ENCODE results near the gene PRMT7. TPM values are rescaled to one million over a fixed set of nuclear protein-coding genes. Genes with fewer than 3 reads are reported as not detected.

PRMT7 gene
- total RNA-seq, 6 donors from 2014 or later = 26.9 to 166 (median 38.8) TPM

DNA sequence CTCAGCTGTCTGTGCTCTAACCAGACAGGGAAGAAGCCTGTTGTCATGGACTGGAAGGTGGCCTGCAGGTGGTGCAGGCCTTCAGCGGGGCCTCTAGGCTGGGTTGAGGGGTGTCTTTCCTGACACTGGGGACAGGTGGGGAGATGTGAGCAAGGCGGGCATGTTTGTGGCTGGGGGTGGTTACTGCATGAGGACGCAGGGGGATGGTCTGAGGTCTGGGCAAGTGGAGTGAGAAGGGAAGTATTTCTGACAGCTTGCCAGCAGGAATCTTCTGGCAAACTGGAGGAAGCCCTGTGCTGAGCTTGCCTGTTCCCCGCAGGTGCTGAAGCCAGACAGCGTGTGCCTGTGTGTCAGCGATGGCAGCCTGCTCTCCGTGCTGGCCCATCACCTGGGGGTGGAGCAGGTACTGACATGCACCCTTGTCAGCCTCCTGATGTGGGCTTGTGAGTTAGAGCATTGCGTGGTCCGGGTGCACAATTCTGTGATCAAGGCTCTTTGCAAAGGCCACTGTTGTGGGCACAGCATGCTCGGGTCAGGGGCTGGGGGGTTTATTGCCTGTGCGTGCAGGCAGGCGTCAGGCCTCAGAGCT, 36.2 kb downstream of the PRMT7 start:
- 78 to 92% methylated on average over 6 to 12 of the region's 12 CpGs for WGBS, 2 donors
- peaks cover 0 to 6% (median 3%) of the 10 kb centered on the region in 4 donors for H3K4me1 ChIP-seq
- TF ChIP-seq CTCF (IDR thresholded peaks at IDR 0.05) (no peak), EP300 (IDR thresholded peaks at IDR 0.05) (no peak), POLR2A (IDR thresholded peaks at IDR 0.05) (no peak), POLR2AphosphoS5 (IDR thresholded peaks at IDR 0.05) (no peak)
- H3K4me3 ChIP-seq = no peak overlapping the region
- ATAC-seq (ENCODE audit: low FRiP score in 2 of 2) (no peak), DNase-seq (no peak)
- H3K9me3 ChIP-seq = no peaks in the 10 kb centered on the region
- no peak overlapping the region for H3K27ac ChIP-seq
- peaks cover 13 to 90% (median 68%) of the 10 kb centered on the region in 4 donors for H3K36me3 ChIP-seq
- no peaks in the 10 kb centered on the region for H3K27me3 ChIP-seq

GRCh38 chr16:68347605-68348004, 36.8 kb downstream of the PRMT7 start:
- H3K36me3 ChIP-seq = peaks cover 10 to 90% (median 68%) of the 10 kb centered on the region in 4 donors
- 84 to 86% methylated on average over 4 of the region's 4 CpGs for WGBS, 2 donors
- H3K4me1 ChIP-seq = peaks cover 0 to 8% (median 3%) of the 10 kb centered on the region in 4 donors
- H3K27me3 ChIP-seq = no peaks in the 10 kb centered on the region
- H3K9me3 ChIP-seq = no peaks in the 10 kb centered on the region
- DNase-seq (no peak), ATAC-seq (ENCODE audit: low FRiP score in 2 of 2) (no peak)
- no peak overlapping the region for H3K27ac ChIP-seq
- H3K4me3 ChIP-seq = no peak overlapping the region
- TF ChIP-seq CTCF (IDR thresholded peaks at IDR 0.05) = no peak

DNA sequence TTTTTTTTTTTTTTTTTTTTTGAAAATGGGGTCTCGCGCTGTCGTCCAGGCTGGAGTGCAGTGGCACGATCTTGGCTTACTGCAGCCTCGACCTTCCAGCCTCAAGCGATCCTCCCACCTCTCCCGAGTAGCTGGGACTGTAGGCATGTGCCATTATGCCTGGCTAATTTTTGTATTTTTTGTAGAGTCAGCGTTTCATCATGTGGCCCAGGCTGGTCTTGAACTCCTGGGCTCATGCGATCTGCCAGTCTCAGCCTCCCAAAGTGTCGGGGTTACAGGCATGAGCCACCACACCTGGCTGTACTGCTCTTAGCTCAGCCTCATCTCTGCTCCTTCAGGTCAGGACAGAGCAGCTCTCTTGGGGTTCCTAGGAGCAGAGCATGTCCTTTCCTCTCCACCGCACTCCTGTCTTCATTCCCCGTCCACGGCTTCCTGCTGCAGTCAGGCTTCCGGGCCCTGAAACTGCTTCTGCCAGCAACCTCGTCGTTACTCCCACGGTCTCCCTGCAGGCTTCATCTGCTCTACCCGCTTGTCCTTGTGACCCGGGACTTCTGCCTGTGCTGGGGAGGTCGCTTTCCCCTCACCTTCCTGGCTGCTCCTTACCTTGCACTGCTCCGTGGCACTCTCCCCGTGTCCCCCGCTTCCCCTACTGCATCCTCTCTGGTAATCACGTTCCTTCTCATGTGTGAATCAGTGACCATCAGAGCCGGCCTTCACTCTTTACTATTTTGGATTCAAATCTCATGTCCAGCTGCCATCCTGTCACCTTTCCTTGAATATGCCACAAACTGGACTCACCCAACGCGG, 38.0 kb downstream of the PRMT7 start:
- no peak overlapping the region for H3K4me3 ChIP-seq
- TF ChIP-seq POLR2A (IDR thresholded peaks at IDR 0.05) = no peak
- no peak for TF ChIP-seq EP300 (IDR thresholded peaks at IDR 0.05)
- no peak for TF ChIP-seq POLR2AphosphoS5 (IDR thresholded peaks at IDR 0.05)
- TF ChIP-seq CTCF (IDR thresholded peaks at IDR 0.05) = no peak
- H3K9me3 ChIP-seq = no peaks in the 10 kb centered on the region
- H3K4me1 ChIP-seq = peaks cover 0 to 8% (median 3%) of the 10 kb centered on the region in 4 donors
- peaks cover 9 to 94% (median 73%) of the 10 kb centered on the region in 4 donors for H3K36me3 ChIP-seq
- no peak for ATAC-seq (ENCODE audit: low FRiP score in 2 of 2)
- no peaks in the 10 kb centered on the region for H3K27me3 ChIP-seq
- WGBS, 2 donors = 93% methylated on average over 27 of the region's 27 CpGs
- no peak for DNase-seq
- no peak overlapping the region for H3K27ac ChIP-seq

DNA sequence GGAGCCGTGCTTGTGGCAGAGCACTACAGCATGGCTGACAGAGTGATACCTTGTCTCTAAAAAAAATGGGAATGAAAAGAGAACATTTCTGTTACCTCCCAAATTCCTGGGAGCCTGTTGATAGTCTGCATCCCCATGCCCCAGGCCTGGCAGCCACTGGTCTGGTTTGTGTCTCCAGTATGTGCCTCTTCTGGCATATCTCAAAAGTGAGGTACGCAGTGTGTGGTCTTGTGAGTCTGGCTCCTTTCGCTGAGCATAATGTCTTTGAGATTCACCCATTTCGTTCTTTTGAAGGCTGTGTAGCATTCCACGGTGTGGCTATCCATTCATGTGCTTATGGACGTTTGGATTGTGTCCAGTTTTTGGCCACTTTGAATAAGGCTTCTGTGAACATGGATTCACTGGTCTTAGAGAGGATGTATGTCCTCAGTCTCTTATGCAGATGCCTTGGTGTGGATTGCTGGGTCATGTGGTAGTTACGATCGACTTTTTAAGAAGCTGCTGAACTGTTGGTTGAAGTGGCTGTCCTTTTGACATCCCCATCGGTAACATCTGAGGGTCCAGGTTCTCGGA, 39.1 kb downstream of the PRMT7 start:
- 94 to 95% methylated on average over 10 of the region's 10 CpGs for WGBS, 2 donors
- Histone ChIP-seq H3K9me3 (no peaks in the 10 kb centered on the region), H3K27ac (no peak overlapping the region), H3K36me3 (peaks cover 9 to 98% (median 82%) of the 10 kb centered on the region in 4 donors), H3K4me1 (peaks cover 0 to 8% (median 3%) of the 10 kb centered on the region in 4 donors), H3K27me3 (no peaks in the 10 kb centered on the region), H3K4me3 (no peak overlapping the region)
- TF ChIP-seq POLR2A (IDR thresholded peaks at IDR 0.05) = no peak
- no peak for TF ChIP-seq POLR2AphosphoS5 (IDR thresholded peaks at IDR 0.05)
- no peak for TF ChIP-seq EP300 (IDR thresholded peaks at IDR 0.05)
- ATAC-seq (ENCODE audit: low FRiP score in 2 of 2) = no peak
- DNase-seq = no peak

DNA sequence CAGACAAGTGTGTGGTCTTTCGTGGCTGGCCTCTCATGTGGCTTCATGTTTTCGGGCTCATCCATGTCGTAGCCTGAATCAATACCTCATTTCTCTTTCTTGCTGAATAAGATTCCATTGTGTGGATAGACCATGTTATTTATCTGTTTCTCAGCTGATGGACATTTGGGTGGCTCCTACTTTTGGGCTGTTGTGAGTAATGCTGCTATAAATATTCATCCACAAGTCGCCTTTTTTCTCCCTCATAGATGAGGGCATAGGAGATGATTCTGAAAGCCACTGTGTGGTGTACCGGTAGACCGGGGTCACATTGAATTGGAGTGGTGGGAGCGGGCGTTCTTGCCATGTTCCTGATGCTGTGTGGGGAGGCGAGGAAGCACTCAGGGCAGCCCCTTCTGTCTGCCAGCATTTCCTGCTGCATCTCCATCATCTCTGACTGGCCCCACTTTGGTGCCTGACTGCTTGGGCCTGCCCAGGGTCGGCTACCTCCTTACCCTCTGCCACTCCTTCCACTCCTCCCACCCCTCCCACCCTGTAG, 40.1 kb downstream of the PRMT7 start:
- DNase-seq (no peak), ATAC-seq (ENCODE audit: low FRiP score in 2 of 2) (no peak)
- no peak overlapping the region for H3K27ac ChIP-seq
- H3K4me1 ChIP-seq = peaks cover 0 to 17% (median 6%) of the 10 kb centered on the region in 4 donors
- no peak overlapping the region for H3K4me3 ChIP-seq
- TF ChIP-seq EP300 (IDR thresholded peaks at IDR 0.05) = no peak
- TF ChIP-seq POLR2AphosphoS5 (IDR thresholded peaks at IDR 0.05) = no peak
- no peak for TF ChIP-seq POLR2A (IDR thresholded peaks at IDR 0.05)
- no peak for TF ChIP-seq CTCF (IDR thresholded peaks at IDR 0.05)
- H3K36me3 ChIP-seq = peaks cover 9 to 98% (median 83%) of the 10 kb centered on the region in 4 donors
- no peaks in the 10 kb centered on the region for H3K27me3 ChIP-seq
- WGBS, 2 donors = 93 to 97% methylated on average over 9 to 10 of the region's 10 CpGs
- H3K9me3 ChIP-seq = no peaks in the 10 kb centered on the region

All from upper lobe of left lung (tissue), 6 donors.